NCI-H2171 (cell line): ENCODE results near the gene SPATA46.
"Not testable (repeated sequence)": the region's sequence is repeated elsewhere in the genome, so short reads cannot be mapped to it uniquely, and the experiment has no call there.

Source experiments
- DNase-seq: peaks from one replicate; lab custom pipeline; 2025; lab: John Stamatoyannopoulos, UW

SPATA46 gene

DNA sequence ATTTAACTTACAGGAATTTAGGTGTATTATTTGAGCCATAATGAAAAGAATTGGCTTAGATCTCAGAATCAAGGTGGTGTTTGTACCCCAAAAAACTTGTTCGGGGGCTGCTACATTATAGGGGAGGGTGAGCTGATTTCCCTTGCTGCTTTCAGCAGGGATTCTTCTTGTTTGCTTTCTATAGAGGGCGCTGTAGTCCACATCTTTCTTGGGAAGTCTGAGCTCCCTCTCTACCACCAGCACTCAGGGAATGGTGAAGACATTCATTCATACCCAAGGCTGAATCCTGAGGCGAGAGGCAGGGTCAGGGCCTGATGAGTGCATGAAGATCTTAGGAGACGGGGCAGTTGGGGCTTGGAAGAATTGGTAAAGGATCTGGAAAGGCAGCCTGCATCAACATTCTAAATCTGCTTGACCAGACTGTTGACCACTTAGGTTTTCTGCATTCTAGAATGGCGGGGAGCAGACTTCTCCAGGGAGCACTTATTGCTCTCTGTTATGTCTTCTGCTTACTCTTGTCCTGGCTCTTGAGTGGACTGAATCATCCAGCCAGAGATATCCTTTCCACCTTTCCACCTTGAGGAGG is 18.9 kb downstream of the SPATA46 start:
- DNase-seq: no peak

DNA sequence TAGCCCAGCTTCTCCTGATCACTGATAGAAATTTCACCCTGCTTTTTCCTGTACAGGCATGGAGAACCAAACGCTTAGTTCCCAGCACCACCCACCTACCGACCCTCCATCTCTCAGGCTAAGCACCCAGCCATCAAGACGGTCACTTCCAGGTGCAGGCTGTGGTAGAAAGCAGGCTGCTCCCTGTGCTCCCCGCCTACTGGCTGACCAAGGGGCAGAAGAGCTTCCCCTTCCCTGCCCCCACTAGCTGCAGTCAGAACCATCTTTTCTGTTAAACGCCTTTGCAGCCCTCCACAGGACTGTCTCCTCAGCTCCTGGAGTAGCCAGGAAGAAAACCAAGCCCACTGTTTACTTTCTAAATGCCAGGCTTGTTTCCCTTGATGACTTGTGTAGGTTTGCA is 23.0 kb downstream of the SPATA46 start:
- no peak for DNase-seq

- DNase-seq: no peak
Observed at GRCh38 chr1:162353078-162353477, 23.6 kb downstream of the SPATA46 start.

DNA sequence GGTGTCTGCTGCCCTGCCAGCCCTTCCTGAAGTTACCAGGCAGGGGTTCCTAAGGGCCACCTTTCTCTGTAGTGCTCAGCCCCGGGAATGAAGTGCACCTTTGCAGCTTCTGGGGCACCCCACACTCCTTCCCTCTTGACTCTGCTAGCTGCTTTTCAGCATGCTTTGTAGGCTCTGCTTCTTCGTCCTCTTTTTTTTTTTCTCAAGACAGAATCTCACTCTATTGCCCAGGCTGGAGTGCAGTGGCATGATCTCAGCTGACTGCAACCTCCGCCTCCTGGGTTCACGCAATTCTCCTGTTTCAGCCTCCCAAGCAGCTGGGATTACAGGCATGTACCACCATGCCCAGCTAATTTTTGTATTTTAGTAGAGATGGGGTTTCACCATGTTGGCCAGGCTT is 24.8 kb downstream of the SPATA46 start:
- DNase-seq: not testable (repeated sequence)

GRCh38 chr1:162351246-162351842 is 25.3 kb downstream of the SPATA46 start:
- no peak for DNase-seq

DNA sequence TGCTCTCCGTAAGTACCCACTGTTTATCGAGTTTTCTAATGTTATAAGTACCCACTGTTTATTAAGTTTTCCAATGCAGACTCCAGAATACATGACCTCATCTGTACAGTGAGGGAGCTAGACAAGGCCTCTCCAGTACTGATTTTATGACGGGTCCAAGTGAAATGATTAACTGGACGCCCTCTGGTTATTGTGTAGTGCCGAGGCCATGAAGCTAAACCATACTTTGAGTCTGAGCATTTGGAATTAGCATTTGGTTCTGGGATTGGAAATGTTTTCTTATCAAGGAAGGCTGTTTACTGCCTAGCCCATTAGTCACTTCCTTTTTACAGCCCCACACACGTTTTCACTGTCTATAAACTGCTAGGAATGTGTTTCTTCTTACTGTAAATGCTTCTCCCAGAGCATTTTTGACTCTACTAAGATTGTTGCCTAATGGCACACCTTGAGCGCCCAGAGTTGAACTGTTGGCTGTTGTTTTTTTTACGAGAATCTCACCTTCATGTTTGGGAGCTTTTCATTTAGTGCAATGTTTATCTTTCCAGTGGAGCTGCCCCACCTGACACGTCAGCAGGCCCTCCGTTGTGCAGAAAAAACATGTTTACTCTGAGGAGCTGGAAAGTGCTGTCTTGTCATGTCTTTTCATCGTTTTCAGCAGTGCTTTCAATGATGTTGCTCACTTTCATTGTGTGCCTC is 26.9 kb downstream of the SPATA46 start:
- DNase-seq: no peak

GRCh38 chr1:162347281-162347680 is 29.4 kb downstream of the SPATA46 start:
- DNase-seq: no peak

DNA sequence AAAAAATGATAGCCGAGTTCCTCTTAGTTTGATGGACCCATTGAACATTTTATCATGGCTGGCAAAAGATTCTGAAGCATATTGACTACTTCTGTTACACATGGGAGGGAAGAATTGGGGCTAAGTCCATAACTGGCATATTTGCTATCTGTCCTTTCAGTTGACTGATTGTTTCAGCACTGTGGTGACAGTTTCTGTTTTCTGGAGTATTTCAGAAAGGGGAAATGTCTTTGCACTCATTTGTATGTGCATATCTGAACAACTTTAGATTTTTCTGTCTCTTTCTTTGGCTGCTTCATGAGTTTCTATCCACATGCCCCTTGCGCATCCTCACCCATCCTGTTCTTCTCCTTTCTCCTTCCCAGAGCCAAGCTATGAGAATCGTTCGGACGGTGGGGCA is 33.2 kb downstream of the SPATA46 start:
- DNase-seq: no peak

DNA sequence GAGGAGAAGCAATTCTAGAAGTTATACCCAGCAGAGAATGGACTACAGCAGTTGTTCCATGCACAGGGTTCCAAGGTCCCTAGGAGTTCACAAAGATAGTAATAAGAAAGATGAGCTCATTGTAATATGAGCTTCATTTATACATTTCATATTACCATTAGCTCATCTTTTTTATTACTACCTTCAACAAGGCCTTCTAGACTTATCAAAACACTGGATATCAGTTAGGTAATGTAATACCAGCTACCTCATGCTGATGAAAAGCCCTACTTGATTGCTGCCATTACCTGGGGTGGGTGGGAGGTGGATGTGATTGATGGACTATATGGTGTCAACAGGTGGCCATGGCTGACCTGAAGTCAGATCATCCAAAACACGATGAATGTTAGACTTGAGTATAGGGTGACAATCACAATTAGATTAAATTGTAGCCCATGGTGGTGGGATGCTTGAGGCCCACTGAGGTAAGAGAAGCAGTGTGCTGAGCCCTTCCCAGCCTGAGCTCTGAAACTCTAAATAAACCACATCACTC is 34.1 kb downstream of the SPATA46 start:
- no peak for DNase-seq

GRCh38 chr1:162336621-162337285 is 39.9 kb downstream of the SPATA46 start:
- DNase-seq: no peak

DNA sequence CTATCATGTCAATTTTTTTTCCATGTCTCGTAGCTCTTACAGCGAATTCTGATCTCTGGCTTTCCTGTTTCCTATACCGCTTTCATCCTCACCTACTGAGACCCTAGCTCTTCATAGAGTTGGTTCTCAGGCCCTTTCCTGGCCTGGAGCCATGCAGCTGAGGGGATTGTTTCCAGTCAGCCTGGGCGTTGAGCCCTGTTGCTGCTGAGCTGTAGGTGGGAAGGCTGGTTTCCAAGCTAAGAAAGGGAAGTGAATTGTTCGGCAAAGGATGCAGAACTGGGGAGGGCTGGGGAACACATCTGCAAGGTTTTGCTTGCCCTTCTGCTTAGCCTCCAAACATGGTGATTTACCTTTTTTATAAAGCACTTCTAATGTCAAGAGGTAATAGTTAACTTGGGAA is 41.5 kb downstream of the SPATA46 start:
- DNase-seq: no peak

DNA sequence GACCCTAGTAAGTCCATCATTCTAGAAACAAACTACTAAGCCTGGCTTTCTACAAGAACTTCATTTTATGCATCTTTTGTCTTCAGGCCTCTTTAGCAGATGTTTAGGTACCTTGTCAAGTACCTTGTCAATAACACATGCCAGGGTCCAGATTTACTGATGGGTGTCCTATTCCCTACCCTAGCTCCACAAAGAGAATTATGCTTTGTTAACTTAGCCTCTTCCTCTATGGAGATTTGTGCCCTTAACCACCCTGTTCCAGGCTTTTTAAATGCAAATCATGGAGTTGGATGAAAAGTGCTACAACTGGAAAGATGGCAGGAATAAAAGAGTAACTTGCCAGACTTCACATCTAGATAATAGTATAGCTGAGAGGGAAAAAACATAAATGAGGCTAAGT is 42.7 kb downstream of the SPATA46 start:
- DNase-seq: no peak

- no peak for DNase-seq
Observed at GRCh38 chr1:162329826-162330225, 46.8 kb downstream of the SPATA46 start.

- peak; percentile 14 for DNase-seq
Observed at GRCh38 chr1:162328512-162328911, 48.1 kb downstream of the SPATA46 start.

DNA sequence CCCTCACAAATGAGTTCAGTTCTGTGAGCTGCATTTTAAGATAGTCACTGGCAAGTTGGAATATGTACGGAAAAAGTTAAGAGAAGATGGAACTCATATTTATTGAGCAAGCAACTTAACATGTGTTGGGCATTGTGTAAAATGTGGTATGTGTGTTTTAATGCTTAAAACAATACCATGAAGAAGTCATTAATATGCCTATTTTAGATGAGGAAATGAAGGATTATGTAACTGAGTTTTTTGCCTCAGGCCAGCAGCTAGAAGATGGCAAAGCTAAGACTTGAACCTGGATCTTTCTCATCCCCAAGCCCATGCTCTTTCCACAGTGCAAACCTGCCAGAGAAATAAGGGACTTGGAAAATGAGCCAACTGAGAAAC is 48.9 kb downstream of the SPATA46 start:
- DNase-seq: no peak

GRCh38 chr1:162327144-162327787 is 49.4 kb downstream of the SPATA46 start:
- DNase-seq: no peak

- DNase-seq: no peak
Observed at GRCh38 chr1:162326559-162326958, 50.1 kb downstream of the SPATA46 start.

DNA sequence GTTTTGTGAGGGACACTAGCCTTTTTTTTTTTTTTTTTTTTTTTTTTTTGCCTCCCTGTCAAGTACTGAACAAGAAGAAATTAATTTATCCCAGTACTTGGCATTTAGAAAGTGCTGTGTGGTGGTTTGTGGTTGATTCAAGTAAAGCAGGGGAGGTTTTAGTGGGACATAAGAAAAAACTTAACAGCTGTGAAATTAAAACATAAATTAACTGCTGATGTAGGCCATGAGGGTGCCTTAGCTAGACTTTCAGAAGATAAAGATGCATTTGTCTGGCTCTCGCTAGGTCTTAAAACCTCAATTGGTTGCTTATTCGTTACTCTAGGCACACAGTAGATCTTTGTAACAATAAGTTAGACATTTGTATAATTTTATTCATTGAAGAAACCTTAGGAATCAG is 52.3 kb downstream of the SPATA46 start:
- DNase-seq: no peak
